Activated T-helper 1 cell treated with anti-CD3 and anti-CD28 coated beads, Interleukin-12 subunit alpha, Interleukin-12 subunit beta, Interleukin-2, Interleukin-4 antibody, amounts not matched to agents 30 ng/mL and 10 ng/mL and 1 ng/mL, durations not matched to agents 14 hours and 24 hours and 36 hours (primary cell): ENCODE results near the gene HBG1. TPM values are rescaled to one million over a fixed set of nuclear protein-coding genes. Genes with fewer than 3 reads are reported as not detected.

Experiments
- DNase-seq: peaks from one replicate; pipeline ENCODE4 v3.0.0; 2021; ENCODE audit warnings: low spot score
- H3K27ac Mint-ChIP-seq: one replicate; pipeline ENCODE4 v1.8.0; 2021; ENCODE audit warnings: mild to moderate bottlenecking, mixed read lengths
- H3K27me3 Mint-ChIP-seq: one replicate; pipeline ENCODE4 v1.8.0; 2022; ENCODE audit warnings: mild to moderate bottlenecking, moderate library complexity, mixed read lengths; ENCODE audit not compliant: insufficient read depth
- H3K36me3 Mint-ChIP-seq: one replicate; pipeline ENCODE4 v1.8.0; 2021; ENCODE audit warnings: low read depth, mixed read lengths
- H3K4me1 Mint-ChIP-seq: one replicate; pipeline ENCODE4 v1.8.0; 2021; ENCODE audit warnings: low read depth, mixed read lengths
- H3K4me3 Mint-ChIP-seq: one replicate; pipeline ENCODE4 v1.8.0; 2021; ENCODE audit warnings: mild to moderate bottlenecking, moderate library complexity, mixed read lengths
- H3K9me3 Mint-ChIP-seq: one replicate; pipeline ENCODE4 v1.8.0; 2021; ENCODE audit warnings: mixed read lengths
- intact Hi-C: fragments of 100-400 bp; cut with micrococcal nuclease; formaldehyde crosslinking; loops from one replicate; pipeline ENCODE4 v1.15.1; 2024
- total RNA-seq: library from RNA; stranded (reverse); gene quantifications from 2 replicates; pipeline ENCODE4 v1.2.3, GENCODE V29; 2022

HBG1 gene
- total RNA-seq, 1 donor from 2014 or later = not detected

DNA sequence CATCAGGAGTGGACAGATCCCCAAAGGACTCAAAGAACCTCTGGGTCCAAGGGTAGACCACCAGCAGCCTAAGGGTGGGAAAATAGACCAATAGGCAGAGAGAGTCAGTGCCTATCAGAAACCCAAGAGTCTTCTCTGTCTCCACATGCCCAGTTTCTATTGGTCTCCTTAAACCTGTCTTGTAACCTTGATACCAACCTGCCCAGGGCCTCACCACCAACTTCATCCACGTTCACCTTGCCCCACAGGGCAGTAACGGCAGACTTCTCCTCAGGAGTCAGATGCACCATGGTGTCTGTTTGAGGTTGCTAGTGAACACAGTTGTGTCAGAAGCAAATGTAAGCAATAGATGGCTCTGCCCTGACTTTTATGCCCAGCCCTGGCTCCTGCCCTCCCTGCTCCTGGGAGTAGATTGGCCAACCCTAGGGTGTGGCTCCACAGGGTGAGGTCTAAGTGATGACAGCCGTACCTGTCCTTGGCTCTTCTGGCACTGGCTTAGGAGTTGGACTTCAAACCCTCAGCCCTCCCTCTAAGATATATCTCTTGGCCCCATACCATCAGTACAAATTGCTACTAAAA is 22.8 kb downstream of the HBG1 start, which contains the start of gene HBB:
Gene HBB (minus strand): TSS at position 340 of the 579 bp plus-strand sequence. CDS start 50 bp downstream, at position 290.
- H3K36me3 Mint-ChIP-seq = no peaks in the 10 kb centered on the region
- no peaks in the 10 kb centered on the region for H3K9me3 Mint-ChIP-seq
- no peak within 1 kb of the TSS for H3K27ac Mint-ChIP-seq
- H3K27me3 Mint-ChIP-seq = peaks cover 1% of the 10 kb centered on the region
- no peak within 1 kb of the TSS for H3K4me3 Mint-ChIP-seq
- H3K4me1 Mint-ChIP-seq = no peaks in the 10 kb centered on the region
- intact Hi-C loops = no loop called here
- DNase-seq = no peak

DNA sequence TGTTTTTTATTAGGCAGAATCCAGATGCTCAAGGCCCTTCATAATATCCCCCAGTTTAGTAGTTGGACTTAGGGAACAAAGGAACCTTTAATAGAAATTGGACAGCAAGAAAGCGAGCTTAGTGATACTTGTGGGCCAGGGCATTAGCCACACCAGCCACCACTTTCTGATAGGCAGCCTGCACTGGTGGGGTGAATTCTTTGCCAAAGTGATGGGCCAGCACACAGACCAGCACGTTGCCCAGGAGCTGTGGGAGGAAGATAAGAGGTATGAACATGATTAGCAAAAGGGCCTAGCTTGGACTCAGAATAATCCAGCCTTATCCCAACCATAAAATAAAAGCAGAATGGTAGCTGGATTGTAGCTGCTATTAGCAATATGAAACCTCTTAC is 24.2 kb downstream of the HBG1 start:
- Mint-ChIP-seq H3K27ac (no peak overlapping the region), H3K4me1 (no peaks in the 10 kb centered on the region), H3K27me3 (peaks cover 1% of the 10 kb centered on the region), H3K4me3 (no peak overlapping the region), H3K36me3 (no peaks in the 10 kb centered on the region), H3K9me3 (no peaks in the 10 kb centered on the region)
- intact Hi-C loops = no loop called here
- no peak for DNase-seq

DNA sequence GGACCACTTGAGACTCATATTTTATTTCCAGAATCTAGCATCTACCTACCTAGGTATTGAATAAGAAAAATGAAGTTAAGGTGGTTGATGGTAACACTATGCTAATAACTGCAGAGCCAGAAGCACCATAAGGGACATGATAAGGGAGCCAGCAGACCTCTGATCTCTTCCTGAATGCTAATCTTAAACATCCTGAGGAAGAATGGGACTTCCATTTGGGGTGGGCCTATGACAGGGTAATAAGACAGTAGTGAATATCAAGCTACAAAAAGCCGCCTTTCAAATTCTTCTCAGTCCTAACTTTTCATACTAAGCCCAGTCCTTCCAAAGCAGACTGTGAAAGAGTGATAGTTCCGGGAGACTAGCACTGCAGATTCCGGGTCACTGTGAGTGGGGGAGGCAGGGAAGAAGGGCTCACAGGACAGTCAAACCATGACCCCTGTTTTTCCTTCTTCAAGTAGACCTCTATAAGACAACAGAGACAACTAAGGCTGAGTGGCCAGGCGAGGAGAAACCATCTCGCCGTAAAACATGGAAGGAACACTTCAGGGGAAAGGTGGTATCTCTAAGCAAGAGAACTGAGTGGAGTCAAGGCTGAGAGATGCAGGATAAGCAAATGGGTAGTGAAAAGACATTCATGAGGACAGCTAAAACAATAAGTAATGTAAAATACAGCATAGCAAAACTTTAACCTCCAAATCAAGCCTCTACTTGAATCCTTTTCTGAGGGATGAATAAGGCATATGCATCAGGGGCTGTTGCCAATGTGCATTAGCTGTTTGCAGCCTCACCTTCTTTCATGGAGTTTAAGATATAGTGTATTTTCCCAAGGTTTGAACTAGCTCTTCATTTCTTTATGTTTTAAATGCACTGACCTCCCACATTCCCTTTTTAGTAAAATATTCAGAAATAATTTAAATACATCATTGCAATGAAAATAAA is 24.8 kb downstream of the HBG1 start:
- Mint-ChIP-seq H3K36me3 (no peaks in the 10 kb centered on the region), H3K27me3 (peaks cover 1% of the 10 kb centered on the region), H3K9me3 (no peaks in the 10 kb centered on the region), H3K4me1 (no peaks in the 10 kb centered on the region), H3K4me3 (no peak overlapping the region), H3K27ac (no peak overlapping the region)
- DNase-seq = no peak
- intact Hi-C loops = no loop called here

DNA sequence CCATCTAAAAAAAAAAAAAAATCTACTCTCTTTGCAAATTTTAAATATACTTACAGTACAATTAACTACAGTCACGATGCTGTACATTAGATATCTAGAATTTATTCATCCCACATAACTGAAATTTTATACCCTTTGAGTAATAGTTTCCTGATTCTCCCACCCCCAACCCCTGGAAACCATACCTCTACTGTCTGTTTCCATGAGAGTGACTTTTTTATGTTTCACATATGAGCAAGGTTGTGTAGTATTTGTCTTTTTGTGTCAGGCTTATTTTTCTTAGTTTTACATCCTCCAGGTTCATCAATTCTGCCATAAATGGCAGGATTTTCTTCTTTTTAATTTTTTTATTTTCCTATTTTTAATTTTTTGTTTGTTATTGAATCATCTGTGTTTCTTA is 26.0 kb downstream of the HBG1 start:
- intact Hi-C loops = no loop called here
- no peak overlapping the region for H3K27ac Mint-ChIP-seq

DNA sequence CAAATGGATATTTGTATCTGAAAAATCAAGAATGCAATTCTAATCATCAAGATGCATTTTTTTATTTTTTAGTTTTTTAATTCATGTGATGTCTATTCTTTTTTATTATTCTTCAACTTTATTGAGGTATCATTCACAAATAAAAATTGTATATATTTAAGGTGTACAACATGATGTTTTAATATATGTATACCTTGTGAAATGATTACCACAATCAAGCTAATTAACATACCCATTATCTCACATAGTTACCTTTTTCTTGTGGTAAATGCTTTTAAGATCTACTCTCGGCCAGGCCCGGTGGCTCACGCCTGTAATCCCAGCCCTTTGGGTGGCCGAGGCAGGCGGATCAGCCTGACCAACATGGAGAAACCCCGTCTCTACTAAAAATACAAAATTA is 26.5 kb downstream of the HBG1 start:
- Mint-ChIP-seq H3K4me3 (no peak overlapping the region), H3K27ac (no peak overlapping the region), H3K4me1 (no peaks in the 10 kb centered on the region), H3K9me3 (peaks cover 3% of the 10 kb centered on the region), H3K36me3 (no peaks in the 10 kb centered on the region), H3K27me3 (peaks cover 1% of the 10 kb centered on the region)
- no peak for DNase-seq
- intact Hi-C loops = no loop called here

More for the DNA sequence above, 26.0 kb downstream of the HBG1 start:
- no peaks in the 10 kb centered on the region for H3K4me1 Mint-ChIP-seq
- DNase-seq = no peak
- H3K27me3 Mint-ChIP-seq = peaks cover 1% of the 10 kb centered on the region
- H3K4me3 Mint-ChIP-seq = no peak overlapping the region
- H3K9me3 Mint-ChIP-seq = peaks cover 3% of the 10 kb centered on the region
- no peaks in the 10 kb centered on the region for H3K36me3 Mint-ChIP-seq

DNA sequence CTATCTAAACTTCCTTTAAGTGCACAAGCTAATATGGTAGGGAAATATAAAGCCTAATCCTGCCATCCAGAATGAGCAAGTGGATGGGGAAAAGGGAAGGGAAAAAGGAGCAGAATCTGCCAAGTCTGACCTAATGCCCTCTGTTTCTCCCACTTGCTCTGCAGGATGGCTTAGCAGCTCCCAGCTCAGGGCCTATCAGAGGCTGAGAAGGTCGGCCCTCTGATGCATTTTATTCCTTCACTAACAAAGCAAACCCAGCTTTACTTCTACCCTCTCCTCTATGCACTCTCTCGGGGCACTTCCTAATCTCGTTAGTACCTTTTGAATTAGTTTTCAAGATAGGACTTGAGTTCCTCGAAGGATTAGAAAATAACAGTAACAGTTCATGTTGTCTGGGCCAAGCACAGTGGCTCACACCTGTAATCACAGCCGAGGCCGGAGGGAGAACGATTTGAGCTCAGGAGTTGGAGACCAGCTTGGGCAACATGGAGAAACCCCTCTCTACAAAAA is 39.2 kb downstream of the HBG1 start:
- no peaks in the 10 kb centered on the region for H3K9me3 Mint-ChIP-seq
- H3K27me3 Mint-ChIP-seq = peaks cover 1% of the 10 kb centered on the region
- H3K4me1 Mint-ChIP-seq = no peaks in the 10 kb centered on the region
- H3K36me3 Mint-ChIP-seq = no peaks in the 10 kb centered on the region
- DNase-seq = no peak
- H3K4me3 Mint-ChIP-seq = no peak overlapping the region
- intact Hi-C loops = no loop called here
- H3K27ac Mint-ChIP-seq = no peak overlapping the region

DNA sequence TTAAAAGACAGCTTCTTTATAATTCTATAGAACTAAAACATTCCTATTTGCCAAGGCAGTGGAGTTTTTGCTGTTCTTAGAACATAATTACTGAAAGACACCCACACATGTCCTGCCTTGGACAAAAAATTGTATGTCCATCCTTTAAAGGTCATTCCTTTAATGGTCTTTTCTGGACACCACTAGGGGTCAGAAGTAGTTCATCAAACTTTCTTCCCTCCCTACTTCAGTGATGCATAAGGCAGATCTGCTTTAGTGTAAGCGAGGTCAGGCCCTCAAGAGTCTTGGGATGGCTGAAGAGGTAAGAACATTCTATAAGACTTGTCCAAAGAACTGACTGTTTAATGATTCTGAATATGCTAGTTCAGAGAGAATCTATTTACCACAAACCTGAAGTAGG is 44.9 kb downstream of the HBG1 start:
- DNase-seq = no peak
- intact Hi-C loops = no loop called here
- Mint-ChIP-seq H3K36me3 (no peaks in the 10 kb centered on the region), H3K27ac (no peak overlapping the region), H3K4me3 (no peak overlapping the region), H3K4me1 (no peaks in the 10 kb centered on the region), H3K9me3 (no peaks in the 10 kb centered on the region), H3K27me3 (no peaks in the 10 kb centered on the region)

DNA sequence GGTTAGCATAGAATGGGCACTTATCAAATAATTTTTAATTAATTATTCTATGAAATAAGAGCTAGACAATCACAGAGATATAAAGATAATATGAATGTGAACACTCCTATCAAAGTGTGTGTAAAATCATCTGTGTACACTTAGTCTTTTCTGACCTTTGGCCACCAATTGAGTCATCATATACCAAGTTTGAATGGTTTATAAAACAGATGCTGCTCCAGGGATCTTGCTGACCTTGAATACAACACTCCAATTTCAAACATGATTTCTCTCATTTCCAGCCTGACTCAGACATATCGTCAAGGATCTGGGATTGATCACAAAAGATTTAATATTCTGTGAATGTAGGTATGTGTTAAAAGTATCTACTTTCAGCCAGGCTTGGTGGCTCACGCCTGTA is 46.3 kb downstream of the HBG1 start:
- Mint-ChIP-seq H3K4me1 (no peaks in the 10 kb centered on the region), H3K27me3 (no peaks in the 10 kb centered on the region), H3K4me3 (no peak overlapping the region), H3K9me3 (no peaks in the 10 kb centered on the region), H3K27ac (no peak overlapping the region), H3K36me3 (no peaks in the 10 kb centered on the region)
- DNase-seq = no peak
- intact Hi-C loops = no loop called here

DNA sequence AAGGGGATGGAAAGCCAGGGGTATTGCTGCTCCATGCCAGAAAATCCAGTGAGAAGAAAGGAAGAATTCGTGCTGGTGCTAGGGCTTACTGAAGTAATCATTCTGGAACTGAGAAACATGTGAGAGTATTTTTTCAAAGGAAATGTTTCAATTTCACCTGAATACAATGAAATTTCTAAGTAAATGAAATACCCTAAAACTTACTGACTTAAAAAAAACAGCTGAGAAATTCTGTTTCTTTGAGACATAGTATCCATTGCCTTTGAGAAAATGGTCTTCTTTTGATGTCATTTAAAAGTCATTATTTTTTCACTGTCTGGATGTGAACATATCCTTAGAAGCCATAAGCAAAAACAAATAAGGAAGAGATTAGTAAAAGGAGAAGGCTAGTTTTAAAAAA is 49.1 kb downstream of the HBG1 start, which contains the start of gene OR51V1:
Gene OR51V1 (minus strand): TSS at position 101 of the 400 bp plus-strand sequence. CDS start 0 bp downstream, at position 101.
- Mint-ChIP-seq H3K4me1 (no peaks in the 10 kb centered on the region), H3K27me3 (no peaks in the 10 kb centered on the region), H3K27ac (no peak within 1 kb of the TSS), H3K36me3 (no peaks in the 10 kb centered on the region), H3K4me3 (no peak within 1 kb of the TSS), H3K9me3 (no peaks in the 10 kb centered on the region)
- intact Hi-C loops = no loop called here
- DNase-seq = no peak

DNA sequence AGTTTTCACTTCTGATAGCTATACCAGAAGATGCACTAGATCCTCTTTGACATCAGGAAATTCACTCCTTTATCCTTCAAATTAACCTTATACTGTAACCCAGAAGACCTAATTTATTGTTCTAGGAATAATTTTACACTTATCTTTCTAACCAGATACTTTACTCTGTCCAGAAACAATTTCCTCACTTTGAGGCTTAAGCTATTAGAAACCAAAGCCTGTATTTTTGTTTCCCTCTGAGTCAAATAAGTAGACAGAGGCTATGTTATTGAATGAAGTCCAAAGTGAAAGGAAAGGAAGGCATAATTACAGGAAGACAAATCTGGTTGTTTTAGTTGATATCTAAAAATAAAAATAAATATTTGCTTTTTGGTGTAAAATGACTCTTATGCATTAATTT is 51.4 kb downstream of the HBG1 start:
- H3K9me3 Mint-ChIP-seq = no peaks in the 10 kb centered on the region
- intact Hi-C loops = no loop called here

More for the DNA sequence above, 51.4 kb downstream of the HBG1 start:
- Mint-ChIP-seq H3K27ac (no peak overlapping the region), H3K27me3 (no peaks in the 10 kb centered on the region), H3K4me1 (no peaks in the 10 kb centered on the region), H3K4me3 (no peak overlapping the region), H3K36me3 (no peaks in the 10 kb centered on the region)
- DNase-seq = no peak

Other genes with a start within 250 kb of the HBG1 start
- gene OR52J3, start 203.3 kb downstream of the HBG1 start, total RNA-seq = not detected in 2 replicates
- not detected in 2 replicates for gene OR52E2, start 190.2 kb downstream of the HBG1 start, total RNA-seq
- not detected in 2 replicates for gene OR52E1, start 180.3 kb downstream of the HBG1 start, total RNA-seq
- gene OR52A5, start 111.5 kb downstream of the HBG1 start, total RNA-seq = not detected in 2 replicates
- gene OR52A1, start 95.1 kb downstream of the HBG1 start, total RNA-seq = not detected in 2 replicates
- gene OR51V1, start 49.2 kb downstream of the HBG1 start, total RNA-seq = not detected in 2 replicates
- gene HBB, start 22.8 kb downstream of the HBG1 start, total RNA-seq = not detected in 2 replicates
- gene HBD, start 15.4 kb downstream of the HBG1 start, total RNA-seq = not detected in 2 replicates
- not detected in 2 replicates for gene HBG2, start 4.9 kb upstream of the HBG1 start, total RNA-seq
- gene HBE1, start 20.1 kb upstream of the HBG1 start, total RNA-seq = not detected in 2 replicates
- gene OR51B4, start 52.1 kb upstream of the HBG1 start, total RNA-seq = not detected in 2 replicates
- not detected in 2 replicates for gene OR51B2, start 74.4 kb upstream of the HBG1 start, total RNA-seq
- gene OR51B5, start 93.7 kb upstream of the HBG1 start, total RNA-seq = not detected in 2 replicates
- gene OR51B6, start 101.7 kb upstream of the HBG1 start, total RNA-seq = not detected in 2 replicates
- gene OR51M1, start 134.0 kb upstream of the HBG1 start, total RNA-seq = not detected in 2 replicates
- not detected in 2 replicates for gene OR51Q1, start 172.3 kb upstream of the HBG1 start, total RNA-seq
- not detected in 2 replicates for gene OR51I1, start 191.7 kb upstream of the HBG1 start, total RNA-seq
- gene OR51I2, start 199.5 kb upstream of the HBG1 start, total RNA-seq = not detected in 2 replicates
- not detected in 2 replicates for gene OR52D1, start 238.8 kb upstream of the HBG1 start, total RNA-seq